ENCODE data around the gene CEP170B. TPM values are rescaled to one million over a fixed set of nuclear protein-coding genes. Genes with fewer than 3 reads are reported as not detected.

Gene CEP170B
- total RNA-seq, 1 donor from 2014 or later, result 3.8 TPM

DNA sequence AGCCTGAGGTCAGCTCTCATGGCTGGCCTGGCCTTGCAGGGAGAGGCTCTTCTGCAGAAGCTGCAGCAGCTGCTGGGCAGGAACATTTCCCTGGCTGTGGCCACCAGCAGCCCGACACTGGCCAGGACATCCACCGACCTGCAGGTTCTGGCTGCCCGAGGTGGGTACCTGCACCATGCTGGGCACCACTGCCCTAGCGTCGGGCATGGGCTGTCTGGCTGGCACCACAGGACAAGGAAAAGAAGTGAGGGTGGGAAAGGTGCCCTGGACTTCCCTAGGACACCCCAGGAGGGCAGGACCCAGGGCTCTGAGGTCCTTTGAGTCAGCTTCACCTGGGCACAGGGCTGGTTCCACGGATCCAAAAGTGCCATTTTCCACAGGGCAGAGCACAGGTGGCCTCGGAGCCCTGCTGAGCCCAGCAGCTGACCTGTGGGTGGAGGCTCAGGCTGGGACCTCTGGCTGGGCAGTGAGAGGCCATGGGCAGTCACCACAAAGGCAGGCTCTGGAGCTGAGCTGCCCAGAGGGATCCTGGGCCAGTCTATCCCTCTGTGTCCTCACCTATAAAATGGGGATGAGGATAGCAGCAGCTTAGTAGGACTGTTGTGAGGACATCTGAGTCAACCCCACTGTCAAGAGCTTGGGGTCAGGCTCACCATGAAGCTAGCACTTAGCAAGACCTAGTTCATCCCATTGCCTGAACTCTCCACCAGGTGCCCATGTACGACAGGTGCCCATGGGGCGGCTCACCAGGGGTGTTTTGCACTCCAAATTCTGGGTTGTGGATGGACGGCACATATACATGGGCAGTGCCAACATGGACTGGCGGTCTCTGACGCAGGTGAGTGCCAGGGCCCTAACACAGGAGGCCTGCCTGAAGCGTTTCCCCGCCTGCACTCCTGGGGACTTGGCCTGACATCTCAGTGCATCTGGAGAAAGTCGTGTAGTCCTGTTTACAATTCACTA, 64.5 kb downstream of the CEP170B start:
- intact Hi-C loops (cut with micrococcal nuclease), result no loop called here

DNA sequence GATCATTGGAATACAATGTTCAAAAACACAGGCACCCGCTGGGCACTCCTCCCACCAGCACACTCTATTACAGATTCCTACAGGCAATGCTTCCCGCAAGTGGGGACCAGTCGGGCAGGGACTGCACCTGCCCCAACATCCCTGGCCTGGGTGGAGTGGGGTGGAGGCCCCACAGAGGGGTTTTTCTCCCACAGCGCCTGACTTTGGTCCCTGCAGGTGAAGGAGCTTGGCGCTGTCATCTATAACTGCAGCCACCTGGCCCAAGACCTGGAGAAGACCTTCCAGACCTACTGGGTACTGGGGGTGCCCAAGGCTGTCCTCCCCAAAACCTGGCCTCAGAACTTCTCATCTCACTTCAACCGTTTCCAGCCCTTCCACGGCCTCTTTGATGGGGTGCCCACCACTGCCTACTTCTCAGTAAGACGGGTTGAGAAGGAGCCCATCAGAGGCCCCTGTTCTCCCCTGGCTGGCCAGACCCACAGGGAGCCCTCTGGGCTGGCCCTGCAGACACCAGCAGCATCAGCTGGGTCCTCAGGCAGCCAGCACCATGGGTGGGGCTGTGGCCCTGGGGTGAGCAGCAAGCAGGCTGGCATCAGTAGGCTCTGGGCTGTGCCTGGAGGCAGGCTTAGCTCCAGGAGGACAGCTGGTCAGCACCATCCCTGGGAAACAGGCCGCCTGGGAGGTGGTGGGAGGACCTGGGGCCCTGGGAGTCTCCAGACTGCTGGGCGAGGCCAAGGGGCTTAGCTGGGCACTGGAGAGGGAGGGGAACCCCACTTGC, 65.6 kb downstream of the CEP170B start:
- intact Hi-C loops (cut with micrococcal nuclease), result no loop called here

- intact Hi-C loops (cut with micrococcal nuclease), result no loop called here
Observed at GRCh38 chr14:104931304-104931770, 66.3 kb downstream of the CEP170B start.

DNA sequence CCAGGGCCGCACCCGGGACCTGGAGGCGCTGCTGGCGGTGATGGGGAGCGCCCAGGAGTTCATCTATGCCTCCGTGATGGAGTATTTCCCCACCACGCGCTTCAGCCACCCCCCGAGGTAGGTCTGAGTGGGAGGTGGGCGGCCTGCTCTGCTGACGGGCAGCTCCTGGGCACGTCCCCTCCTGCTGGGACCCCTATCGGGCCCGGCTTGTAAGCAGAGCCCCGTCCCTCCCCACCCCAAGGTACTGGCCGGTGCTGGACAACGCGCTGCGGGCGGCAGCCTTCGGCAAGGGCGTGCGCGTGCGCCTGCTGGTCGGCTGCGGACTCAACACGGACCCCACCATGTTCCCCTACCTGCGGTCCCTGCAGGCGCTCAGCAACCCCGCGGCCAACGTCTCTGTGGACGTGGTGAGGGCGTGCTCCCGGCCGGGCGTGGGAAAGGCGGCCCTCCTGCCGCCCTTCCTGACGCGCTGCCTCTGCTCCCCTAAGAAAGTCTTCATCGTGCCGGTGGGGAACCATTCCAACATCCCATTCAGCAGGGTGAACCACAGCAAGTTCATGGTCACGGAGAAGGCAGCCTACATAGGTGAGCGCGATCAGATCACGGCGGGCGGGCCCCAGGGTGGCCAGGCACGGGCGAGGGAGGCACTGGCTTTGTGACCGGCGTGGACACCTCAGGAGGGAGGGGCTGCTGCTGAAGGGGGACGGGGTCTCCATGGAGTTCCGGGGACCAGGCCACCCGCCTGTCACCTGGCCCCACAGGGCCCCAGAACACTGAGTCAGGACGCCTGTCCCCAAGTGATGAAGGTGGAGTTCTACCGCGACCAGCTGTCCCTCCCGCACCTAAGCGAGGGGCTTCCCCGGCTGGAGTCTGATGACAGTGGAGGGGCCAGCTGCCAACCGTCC, 67.0 kb downstream of the CEP170B start:
- intact Hi-C loops (cut with micrococcal nuclease), result no loop called here

DNA sequence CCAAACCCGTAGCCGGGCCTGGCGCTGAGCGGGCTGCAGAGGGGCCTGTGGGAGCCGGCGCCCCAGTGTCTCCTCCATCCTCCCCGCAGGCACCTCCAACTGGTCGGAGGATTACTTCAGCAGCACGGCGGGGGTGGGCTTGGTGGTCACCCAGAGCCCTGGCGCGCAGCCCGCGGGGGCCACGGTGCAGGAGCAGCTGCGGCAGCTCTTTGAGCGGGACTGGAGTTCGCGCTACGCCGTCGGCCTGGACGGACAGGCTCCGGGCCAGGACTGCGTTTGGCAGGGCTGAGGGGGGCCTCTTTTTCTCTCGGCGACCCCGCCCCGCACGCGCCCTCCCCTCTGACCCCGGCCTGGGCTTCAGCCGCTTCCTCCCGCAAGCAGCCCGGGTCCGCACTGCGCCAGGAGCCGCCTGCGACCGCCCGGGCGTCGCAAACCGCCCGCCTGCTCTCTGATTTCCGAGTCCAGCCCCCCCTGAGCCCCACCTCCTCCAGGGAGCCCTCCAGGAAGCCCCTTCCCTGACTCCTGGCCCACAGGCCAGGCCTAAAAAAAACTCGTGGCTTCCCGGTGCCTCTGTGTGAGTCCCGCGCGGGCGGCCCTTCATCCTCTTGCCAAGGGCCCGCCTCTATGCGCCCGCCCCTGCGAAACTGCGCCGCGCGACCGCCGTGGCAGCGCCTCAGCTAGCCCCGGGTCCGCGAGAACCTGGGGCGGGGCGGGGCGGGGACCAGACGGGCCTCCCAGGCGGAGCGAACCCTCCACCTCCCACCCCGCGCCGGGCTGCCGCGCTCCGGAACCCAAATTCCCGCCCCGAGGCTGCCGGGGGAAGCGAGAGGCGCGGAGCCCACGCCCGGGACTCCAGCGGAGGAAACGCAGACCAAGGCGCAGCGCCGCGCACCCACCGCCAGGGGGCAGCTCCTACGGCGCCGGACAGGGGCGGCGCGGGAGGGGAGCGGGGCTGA, 67.9 kb downstream of the CEP170B start:
- intact Hi-C loops (cut with micrococcal nuclease), result loop anchor here (1.0 kb wide), 1 partner anchor 112 kb away; no protein-coding TSS in a partner anchor

DNA sequence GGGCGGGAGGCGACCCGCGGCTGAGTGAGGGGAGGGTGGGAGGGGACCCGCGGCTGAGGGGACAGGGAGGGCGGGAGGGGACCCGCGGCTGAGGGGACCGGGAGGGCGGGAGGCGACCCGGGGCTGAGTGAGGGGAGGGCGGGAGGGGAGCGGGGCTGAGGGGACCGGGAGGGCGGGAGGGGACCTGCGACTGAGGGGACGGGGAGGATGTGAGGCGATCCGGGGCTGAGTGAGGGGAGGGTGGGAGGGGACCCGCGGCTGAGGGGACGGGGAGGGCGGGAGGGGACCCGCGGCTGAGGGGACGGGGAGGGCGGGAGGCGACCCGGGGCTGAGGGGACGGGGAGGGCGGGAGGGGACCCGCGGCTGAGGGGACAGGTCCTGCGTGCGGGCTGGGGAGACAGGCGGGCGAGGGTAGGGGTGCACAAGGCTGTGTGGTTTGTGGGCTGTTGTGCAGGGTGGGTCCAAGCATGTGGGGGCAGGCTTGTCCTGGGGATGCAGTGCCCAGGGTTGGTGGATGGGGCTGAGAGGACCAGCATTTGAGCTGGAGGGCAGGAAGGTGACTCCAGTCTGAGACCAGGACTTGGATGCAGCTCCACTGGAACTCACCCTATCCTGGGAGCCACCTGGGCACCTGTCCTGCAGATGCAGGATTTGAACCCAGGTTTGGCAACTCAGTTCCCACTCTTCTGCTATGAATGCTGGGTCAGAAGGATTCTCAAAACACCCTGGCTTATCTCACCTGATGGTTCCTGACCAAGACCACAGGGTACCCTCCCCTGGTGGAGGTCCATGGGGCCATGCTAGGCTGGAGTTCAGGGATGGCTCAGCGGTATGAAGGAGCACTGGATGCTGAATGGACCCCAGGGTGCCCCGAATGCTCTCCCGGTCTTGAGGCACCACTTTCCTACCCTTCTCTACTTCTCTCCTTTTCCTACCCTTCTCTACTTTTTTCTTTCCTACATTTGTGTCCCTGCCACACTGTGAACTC, 69.0 kb downstream of the CEP170B start:
- intact Hi-C loops (cut with micrococcal nuclease), result loop anchor here (1.0 kb wide), 1 partner anchor 111 kb away; no protein-coding TSS in a partner anchor

DNA sequence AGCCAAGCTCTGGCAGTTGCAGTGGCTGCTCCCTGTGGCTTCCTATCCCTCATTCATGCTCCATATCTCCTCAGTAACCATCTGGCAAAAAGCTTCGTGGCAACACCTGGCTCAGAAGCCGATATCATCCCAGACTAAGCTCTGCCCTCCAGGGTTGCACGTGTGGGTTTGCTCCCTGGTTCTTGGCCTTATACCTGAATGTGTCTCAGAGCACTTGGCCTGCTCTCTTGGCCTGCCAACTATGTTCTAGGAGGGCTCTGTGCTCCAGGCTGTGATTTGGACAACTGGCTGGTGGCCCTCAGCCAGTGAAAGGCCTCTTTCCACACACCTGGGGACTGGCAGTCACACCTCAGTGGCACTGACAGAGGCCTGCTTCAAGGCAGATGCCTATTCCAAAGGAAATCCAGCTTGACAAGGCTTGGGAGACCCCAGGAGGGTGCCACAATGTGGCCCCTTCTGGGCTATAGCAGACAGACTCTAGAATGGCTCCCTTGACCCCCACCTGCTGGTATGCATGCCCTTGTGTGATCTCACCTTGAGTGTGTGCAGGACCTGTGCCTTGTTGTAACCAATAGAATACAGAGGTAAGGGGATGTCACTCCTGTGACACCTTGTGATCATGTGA, 70.1 kb downstream of the CEP170B start:
- intact Hi-C loops (cut with micrococcal nuclease), result no loop called here

- intact Hi-C loops (cut with micrococcal nuclease), result no loop called here
Observed at GRCh38 chr14:104935955-104936354, 70.9 kb downstream of the CEP170B start.

- intact Hi-C loops (cut with micrococcal nuclease), result no loop called here
Observed at GRCh38 chr14:104936361-104937155, 71.5 kb downstream of the CEP170B start.

DNA sequence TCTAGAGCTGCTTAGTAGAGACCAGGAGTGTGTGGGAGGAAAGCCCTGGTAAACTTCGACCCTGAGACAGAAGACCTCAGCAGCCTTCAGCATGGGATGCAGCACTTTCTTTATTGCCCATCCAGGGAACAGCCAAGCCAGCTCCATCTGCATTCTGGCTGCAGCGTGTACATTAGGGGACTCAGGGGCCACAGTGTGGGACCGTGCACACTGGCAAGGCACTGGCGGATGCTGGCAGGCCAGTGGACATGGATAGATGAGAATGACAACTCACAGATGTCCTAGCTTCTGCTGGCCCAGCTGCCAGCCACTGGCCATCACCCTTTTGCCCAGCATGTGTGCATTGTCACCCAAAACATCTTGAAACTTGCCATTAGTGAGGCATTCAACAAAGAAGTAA, 72.1 kb downstream of the CEP170B start:
- intact Hi-C loops (cut with micrococcal nuclease), result no loop called here

- intact Hi-C loops (cut with micrococcal nuclease), result no loop called here
Observed at GRCh38 chr14:104937694-104938365, 72.8 kb downstream of the CEP170B start.

- intact Hi-C loops (cut with micrococcal nuclease), result no loop called here
Observed at GRCh38 chr14:104938436-104938835, 73.4 kb downstream of the CEP170B start.

- intact Hi-C loops (cut with micrococcal nuclease), result no loop called here
Observed at GRCh38 chr14:104938960-104939359, 73.9 kb downstream of the CEP170B start.

DNA sequence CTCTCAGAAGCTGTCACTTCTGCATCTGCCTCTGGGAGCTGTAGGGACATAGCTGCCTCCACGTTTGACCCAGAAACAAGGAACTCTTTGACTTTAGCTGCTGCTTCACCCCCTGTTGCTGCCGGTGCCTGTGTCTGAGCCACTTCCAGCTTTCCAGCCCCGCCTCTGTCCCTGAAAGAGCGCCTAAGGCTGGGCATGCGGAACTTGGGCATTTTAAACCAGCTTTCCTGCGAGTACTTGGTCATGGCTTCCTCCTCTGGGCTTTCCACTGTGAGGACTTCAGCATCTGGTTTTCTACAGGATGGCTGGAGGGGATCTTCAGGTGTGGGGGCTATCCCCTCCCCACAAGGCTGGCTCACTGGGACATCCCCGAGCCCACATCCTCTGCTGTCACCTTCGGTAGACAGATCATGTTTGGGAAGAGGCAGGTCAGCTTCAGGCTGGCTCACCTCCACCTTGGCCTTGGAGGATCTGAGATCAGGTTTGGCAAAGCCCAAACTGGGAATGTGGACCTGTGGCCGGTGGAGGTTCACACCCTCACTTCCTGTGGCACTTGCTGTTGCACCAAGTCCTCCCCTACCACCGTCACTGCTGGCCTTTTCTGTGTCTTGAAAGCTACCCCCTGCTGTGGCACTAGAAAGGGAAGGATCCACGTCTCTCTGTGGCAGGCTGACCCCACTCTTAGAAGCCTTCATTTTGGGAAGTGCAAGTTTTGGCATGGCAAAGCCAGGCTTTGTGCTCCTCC, 74.8 kb downstream of the CEP170B start:
- intact Hi-C loops (cut with micrococcal nuclease), result no loop called here

DNA sequence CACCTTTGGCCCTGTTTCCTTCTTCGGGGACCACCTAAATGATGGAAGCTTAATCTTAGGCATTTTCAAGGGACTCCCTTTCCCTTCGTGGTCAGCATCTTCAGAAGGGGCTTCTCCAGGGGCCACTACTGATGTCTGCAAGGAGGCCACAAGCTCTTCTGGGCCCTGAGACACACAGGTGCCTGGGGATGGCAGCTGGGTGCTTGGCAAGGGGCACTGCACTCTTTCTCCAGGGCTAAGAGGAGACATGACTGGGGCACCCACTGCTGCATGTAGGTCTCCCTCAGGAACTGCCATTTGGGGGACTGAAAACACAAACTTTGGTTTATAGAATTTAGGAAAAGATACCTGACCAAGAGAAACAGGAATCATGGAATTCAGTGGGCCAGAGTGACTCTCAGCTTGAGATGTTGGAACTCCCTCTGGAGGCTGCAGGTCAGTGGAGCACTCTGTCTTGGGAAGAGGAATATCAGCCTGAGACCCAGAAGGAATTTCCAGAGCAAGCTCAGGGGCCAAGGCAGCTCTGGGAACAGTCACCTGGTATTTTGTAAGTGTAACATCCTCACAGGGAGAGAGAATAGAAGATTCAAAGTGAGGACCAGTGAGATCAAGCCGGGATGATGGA, 75.6 kb downstream of the CEP170B start:
- intact Hi-C loops (cut with micrococcal nuclease), result no loop called here

All from T-helper 2 cell treated with Interferon-gamma antibody and Interleukin-4, amounts not matched to agents 100 ng/mL and 5 ng/mL, for 36 hours (primary cell).